SU-DHL-6 (cell line): ENCODE results near the gene STXBP5.

Source experiments
- H2AFZ ChIP-seq: fragments of 200-600 bp; sonication (generic); 2 replicates; pipeline ENCODE4 v1.6.1; 2014; ENCODE audit warnings: low read depth, mild to moderate bottlenecking, moderate library complexity, mixed read lengths, antibody characterized with exemption, low read length; ENCODE audit not compliant: severe bottlenecking
- H3F3A ChIP-seq: fragments of 200-600 bp; shearing (Covaris generic); 2 replicates; pipeline ENCODE4 v1.6.0; 2016; ENCODE audit warnings: antibody characterized with exemption, mild to moderate bottlenecking; ENCODE audit not compliant: insufficient read depth
- H3K27ac ChIP-seq: fragments of 200-600 bp; sonication (generic); 2 replicates; pipeline ENCODE4 v1.5.1; 2016; ENCODE audit warnings: low read depth, mild to moderate bottlenecking, low read length, moderate library complexity, mixed read lengths
- H3K27me3 ChIP-seq: fragments of 200-600 bp; sonication (generic), shearing (Covaris generic); 2 replicates; pipeline ENCODE4 v1.6.0; 2014; ENCODE audit warnings: mild to moderate bottlenecking, low read length
- H3K36me3 ChIP-seq: fragments of 200-600 bp; sonication (generic); 2 replicates; pipeline ENCODE4 v1.6.1; 2014; ENCODE audit warnings: mild to moderate bottlenecking, low read length, mixed read lengths
- H3K4me2 ChIP-seq: fragments of 300-600, 200-600 bp; shearing (Covaris generic), sonication (generic); 2 replicates; pipeline ENCODE4 v1.6.0; 2014; ENCODE audit warnings: low read length, low read depth, mild to moderate bottlenecking; ENCODE audit not compliant: poor library complexity, severe bottlenecking
- H3K4me3 ChIP-seq: fragments of 200-600 bp; sonication (generic); 2 replicates; pipeline ENCODE4 v1.5.1; 2014; ENCODE audit warnings: antibody characterized with exemption, low read length, mild to moderate bottlenecking, mixed read lengths; ENCODE audit not compliant: insufficient read depth, poor library complexity, severe bottlenecking
- H3K79me2 ChIP-seq: fragments of 200-600 bp; sonication (generic); 2 replicates; pipeline ENCODE4 v1.6.1; 2014; ENCODE audit warnings: mild to moderate bottlenecking, low read length, moderate library complexity; ENCODE audit not compliant: insufficient read depth
- H3K9ac ChIP-seq: fragments of 200-600 bp; sonication (generic); 2 replicates; pipeline ENCODE4 v1.7.0; 2014; ENCODE audit warnings: mild to moderate bottlenecking, low read length
- H3K9me2 ChIP-seq: fragments of 200-600 bp; sonication (generic); replicated peaks from 2 replicates; pipeline ENCODE4 v1.6.1; 2014; ENCODE audit warnings: low read length; ENCODE audit not compliant: insufficient read depth
- H3K9me3 ChIP-seq: fragments of 200-600 bp; sonication (generic); 2 replicates; pipeline ENCODE4 v1.6.1; 2014; ENCODE audit warnings: low read length, mixed read lengths; ENCODE audit not compliant: insufficient read depth
- H4K20me1 ChIP-seq: fragments of 200-600 bp; sonication (generic); 2 replicates; pipeline ENCODE4 v1.6.1; 2014; ENCODE audit warnings: low read depth, mild to moderate bottlenecking, antibody characterized with exemption, low read length, moderate library complexity, mixed read lengths
- EZH2phosphoT487 ChIP-seq: fragments of 200-600 bp; sonication (generic), shearing (Covaris generic); conservative IDR thresholded peaks from 2 replicates; pipeline ENCODE4 v1.6.1; 2018; ENCODE audit warnings: mild to moderate bottlenecking, antibody characterized with exemption, low read length, moderate library complexity, mixed read lengths
- TF ChIP-seq, protein P1 (sequence below): fragments of 200-600 bp; sonication (generic); IDR thresholded peaks from one replicate; pipeline ENCODE4 v1.5.1; 2017; ENCODE audit warnings: antibody characterized with exemption, mild to moderate bottlenecking, low read length, moderate library complexity; ENCODE audit not compliant: insufficient read depth, poor library complexity, severe bottlenecking

The STXBP5 gene

DNA sequence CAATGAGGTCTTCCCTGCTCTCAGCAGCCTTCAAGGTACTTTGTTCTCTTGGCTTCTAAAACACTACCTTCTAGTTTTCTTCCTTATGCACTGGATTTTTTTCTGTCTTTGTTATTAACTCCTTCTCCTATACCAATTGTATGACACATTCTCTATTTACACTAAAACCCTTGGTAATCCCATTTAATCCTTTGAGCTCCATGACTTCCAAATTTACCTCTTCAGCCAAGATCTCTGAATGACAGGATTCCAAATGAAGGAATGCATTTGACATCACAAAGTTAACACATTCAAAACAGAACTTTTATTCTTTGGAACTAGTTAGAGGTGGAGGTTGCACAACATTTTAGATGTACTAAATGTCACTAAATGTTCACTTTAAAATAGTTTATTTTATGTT lies 217.7 kb downstream of the STXBP5 start:
- no peak overlapping the region for H2AFZ ChIP-seq
- H3K4me3 ChIP-seq: no peak overlapping the region
- TF ChIP-seq, protein P1, sequence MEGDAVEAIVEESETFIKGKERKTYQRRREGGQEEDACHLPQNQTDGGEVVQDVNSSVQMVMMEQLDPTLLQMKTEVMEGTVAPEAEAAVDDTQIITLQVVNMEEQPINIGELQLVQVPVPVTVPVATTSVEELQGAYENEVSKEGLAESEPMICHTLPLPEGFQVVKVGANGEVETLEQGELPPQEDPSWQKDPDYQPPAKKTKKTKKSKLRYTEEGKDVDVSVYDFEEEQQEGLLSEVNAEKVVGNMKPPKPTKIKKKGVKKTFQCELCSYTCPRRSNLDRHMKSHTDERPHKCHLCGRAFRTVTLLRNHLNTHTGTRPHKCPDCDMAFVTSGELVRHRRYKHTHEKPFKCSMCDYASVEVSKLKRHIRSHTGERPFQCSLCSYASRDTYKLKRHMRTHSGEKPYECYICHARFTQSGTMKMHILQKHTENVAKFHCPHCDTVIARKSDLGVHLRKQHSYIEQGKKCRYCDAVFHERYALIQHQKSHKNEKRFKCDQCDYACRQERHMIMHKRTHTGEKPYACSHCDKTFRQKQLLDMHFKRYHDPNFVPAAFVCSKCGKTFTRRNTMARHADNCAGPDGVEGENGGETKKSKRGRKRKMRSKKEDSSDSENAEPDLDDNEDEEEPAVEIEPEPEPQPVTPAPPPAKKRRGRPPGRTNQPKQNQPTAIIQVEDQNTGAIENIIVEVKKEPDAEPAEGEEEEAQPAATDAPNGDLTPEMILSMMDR: no peak
- TF ChIP-seq EZH2phosphoT487: no peak
- no peaks in the 10 kb centered on the region for H3K36me3 ChIP-seq
- no peaks in the 10 kb centered on the region for H3K79me2 ChIP-seq
- H3K27ac ChIP-seq: no peak overlapping the region
- no peaks in the 10 kb centered on the region for H3F3A ChIP-seq
- no peak overlapping the region for H3K4me2 ChIP-seq
- H4K20me1 ChIP-seq: no peaks in the 10 kb centered on the region
- H3K27me3 ChIP-seq: no peaks in the 10 kb centered on the region
- no peak overlapping the region for H3K9ac ChIP-seq
- no peaks in the 10 kb centered on the region for H3K9me3 ChIP-seq
- H3K9me2 ChIP-seq: no peaks in the 10 kb centered on the region

DNA sequence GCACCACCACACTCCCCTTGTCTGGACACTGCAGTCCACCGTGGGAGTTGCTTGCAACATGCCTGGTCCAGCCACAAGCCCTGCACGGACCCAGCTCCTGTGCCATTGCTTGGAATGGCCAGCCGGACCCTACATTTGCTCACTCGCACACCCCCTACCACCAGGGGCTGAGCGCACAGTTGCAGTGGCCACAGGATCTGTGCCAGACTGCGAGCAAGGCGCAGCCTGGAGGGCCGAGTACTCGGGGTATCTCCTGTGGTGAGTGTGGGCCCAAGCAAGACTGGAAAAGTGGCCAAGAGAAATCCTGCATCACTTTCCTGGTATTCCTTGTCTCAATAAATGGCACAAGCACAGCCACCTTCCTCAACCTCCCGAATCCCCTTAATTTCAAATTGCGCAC lies 218.9 kb downstream of the STXBP5 start:
- no peaks in the 10 kb centered on the region for H3K9me2 ChIP-seq
- no peak overlapping the region for H3K27ac ChIP-seq
- H4K20me1 ChIP-seq: no peaks in the 10 kb centered on the region
- no peaks in the 10 kb centered on the region for H3F3A ChIP-seq
- H3K4me3 ChIP-seq: no peak overlapping the region
- no peaks in the 10 kb centered on the region for H3K36me3 ChIP-seq
- no peak overlapping the region for H3K9ac ChIP-seq
- no peaks in the 10 kb centered on the region for H3K27me3 ChIP-seq
- TF ChIP-seq, protein P1: no peak
- TF ChIP-seq EZH2phosphoT487: no peak
- H3K9me3 ChIP-seq: no peaks in the 10 kb centered on the region
- no peak overlapping the region for H3K4me2 ChIP-seq
- no peaks in the 10 kb centered on the region for H3K79me2 ChIP-seq
- H2AFZ ChIP-seq: no peak overlapping the region

DNA sequence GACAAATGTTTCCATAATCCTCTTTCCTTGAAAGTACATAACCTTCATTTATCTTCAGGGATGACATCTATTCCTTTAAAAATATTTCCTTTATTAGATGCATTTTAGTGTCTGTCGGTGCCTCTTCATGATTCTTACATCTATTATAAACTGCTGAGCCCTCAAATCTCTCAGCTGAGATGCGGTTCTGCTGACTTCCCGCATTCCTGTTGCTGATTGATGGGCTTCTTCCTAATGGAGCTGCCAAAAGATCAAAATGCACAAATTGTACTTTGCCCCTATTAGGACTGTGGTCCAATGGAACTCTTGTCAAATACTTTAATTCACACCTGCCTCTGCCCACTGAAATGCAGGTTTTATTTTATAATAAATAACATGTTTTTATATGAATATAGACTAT lies 225.6 kb downstream of the STXBP5 start:
- TF ChIP-seq EZH2phosphoT487: no peak
- no peak overlapping the region for H2AFZ ChIP-seq
- H3K4me3 ChIP-seq: no peak overlapping the region
- H3K36me3 ChIP-seq: no peaks in the 10 kb centered on the region
- no peaks in the 10 kb centered on the region for H3K79me2 ChIP-seq
- H3K27me3 ChIP-seq: no peaks in the 10 kb centered on the region
- H3K9ac ChIP-seq: no peak overlapping the region
- H3K27ac ChIP-seq: no peak overlapping the region
- H4K20me1 ChIP-seq: no peaks in the 10 kb centered on the region
- H3F3A ChIP-seq: no peaks in the 10 kb centered on the region
- no peaks in the 10 kb centered on the region for H3K9me2 ChIP-seq
- H3K9me3 ChIP-seq: no peaks in the 10 kb centered on the region
- no peak overlapping the region for H3K4me2 ChIP-seq

DNA sequence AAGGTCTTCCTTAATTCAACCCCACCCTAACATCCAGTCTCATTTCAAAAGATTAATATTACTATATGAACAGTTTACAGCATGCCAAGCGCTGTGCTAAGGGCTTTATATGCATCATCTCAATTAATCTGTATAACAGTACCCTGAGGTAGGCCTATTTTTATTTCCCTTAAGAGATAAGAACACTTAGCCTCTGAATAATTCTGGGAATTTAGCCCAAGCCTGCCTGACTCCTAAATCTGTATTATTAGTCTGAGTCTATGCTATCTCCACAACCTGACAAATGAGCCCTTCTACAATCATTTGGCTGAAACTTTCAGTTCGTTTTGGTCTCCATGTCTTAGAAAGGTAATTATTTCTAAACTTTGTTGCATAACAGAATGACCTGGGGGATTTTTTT lies 226.6 kb downstream of the STXBP5 start:
- no peak overlapping the region for H3K27ac ChIP-seq
- H3K9ac ChIP-seq: no peak overlapping the region
- H3K4me3 ChIP-seq: no peak overlapping the region
- no peaks in the 10 kb centered on the region for H4K20me1 ChIP-seq
- no peaks in the 10 kb centered on the region for H3K27me3 ChIP-seq
- no peaks in the 10 kb centered on the region for H3K9me3 ChIP-seq
- H3K36me3 ChIP-seq: no peaks in the 10 kb centered on the region
- TF ChIP-seq, protein P1: no peak
- no peak for TF ChIP-seq EZH2phosphoT487
- H3F3A ChIP-seq: no peaks in the 10 kb centered on the region
- no peak overlapping the region for H2AFZ ChIP-seq
- no peak overlapping the region for H3K4me2 ChIP-seq
- no peaks in the 10 kb centered on the region for H3K79me2 ChIP-seq
- H3K9me2 ChIP-seq: no peaks in the 10 kb centered on the region
